HL-60/S4 treated with retinoic acid at 250 ng/mL for 4 days and 3 days (cell line): ENCODE data around the gene TEX11.
"Not testable (repeated sequence)": the region's sequence is repeated elsewhere in the genome, so short reads cannot be mapped to it uniquely, and the experiment has no call there.

ENCODE experiments used
- in situ Hi-C: fragments of 300-500 bp; cut with MboI; formaldehyde crosslinking; loops from 2 replicates; pipeline ENCODE4 v1.7.0; 2022; ENCODE audit warnings: low sequenced_read_pairs

The TEX11 gene

GRCh38 chrX:70762285-70762684, 146.2 kb downstream of the TEX11 start:
- in situ Hi-C loops, result no loop called here

DNA sequence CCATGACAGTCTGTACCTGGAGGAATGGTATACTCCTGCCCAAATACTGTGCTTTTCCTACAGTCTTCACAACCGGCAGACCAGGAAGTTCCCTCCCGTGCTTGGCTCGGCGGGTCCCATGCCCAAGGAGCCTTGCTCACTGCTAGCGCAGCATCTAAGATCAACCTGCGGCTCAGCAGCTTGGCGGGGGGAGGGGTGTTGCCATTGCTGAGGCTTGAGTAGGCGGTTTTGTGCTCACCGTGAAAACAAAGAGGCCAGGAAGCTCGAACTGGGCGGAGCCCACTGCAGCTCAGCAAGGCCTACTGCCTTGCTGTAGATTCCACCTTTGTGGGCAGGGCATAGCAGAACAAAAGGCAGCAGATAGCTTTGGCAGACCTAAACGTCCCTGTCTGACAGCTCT, 152.7 kb downstream of the TEX11 start:
- in situ Hi-C loops, result no loop called here

GRCh38 chrX:70754169-70754848, 154.2 kb downstream of the TEX11 start:
- in situ Hi-C loops, result no loop called here

DNA sequence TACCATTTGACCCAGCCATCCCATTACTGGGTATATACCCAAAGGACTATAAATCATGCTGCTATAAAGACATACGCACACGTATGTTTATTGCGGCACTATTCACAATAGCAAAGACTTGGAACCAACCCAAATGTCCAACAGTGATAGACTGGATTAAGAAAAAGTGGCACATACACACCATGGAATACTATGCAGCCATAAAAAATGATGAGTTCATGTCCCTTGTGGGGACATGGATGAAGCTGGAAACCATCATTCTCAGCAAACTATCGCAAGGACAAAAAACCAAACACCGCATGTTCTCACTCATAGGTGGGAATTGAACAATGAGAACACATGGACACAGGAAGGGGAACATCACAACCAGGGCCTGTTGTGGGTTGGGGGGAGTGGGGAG, 174.7 kb downstream of the TEX11 start:
- in situ Hi-C loops, result not testable (repeated sequence)

GRCh38 chrX:70727961-70728360, 180.6 kb downstream of the TEX11 start:
- in situ Hi-C loops, result not testable (repeated sequence)

GRCh38 chrX:70720721-70721120, 187.8 kb downstream of the TEX11 start:
- in situ Hi-C loops, result no loop called here

DNA sequence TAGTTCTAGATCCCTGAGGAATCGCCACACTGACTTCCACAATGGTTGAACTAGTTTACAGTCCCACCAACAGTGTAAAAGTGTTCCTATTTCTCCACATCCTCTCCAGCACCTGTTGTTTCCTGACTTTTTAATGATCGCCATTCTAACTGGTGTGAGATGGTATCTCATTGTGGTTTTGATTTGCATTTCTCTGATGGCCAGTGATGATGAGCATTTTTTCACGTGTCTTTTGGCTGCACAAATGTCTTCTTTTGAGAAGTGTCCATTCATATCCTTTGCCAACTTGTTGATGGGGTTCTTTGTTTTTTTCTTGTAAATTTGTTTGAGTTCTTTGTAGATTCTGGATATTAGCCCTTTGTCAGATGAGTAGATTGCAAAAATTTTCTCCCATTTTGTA, 197.2 kb downstream of the TEX11 start:
- in situ Hi-C loops, result not testable (repeated sequence)

DNA sequence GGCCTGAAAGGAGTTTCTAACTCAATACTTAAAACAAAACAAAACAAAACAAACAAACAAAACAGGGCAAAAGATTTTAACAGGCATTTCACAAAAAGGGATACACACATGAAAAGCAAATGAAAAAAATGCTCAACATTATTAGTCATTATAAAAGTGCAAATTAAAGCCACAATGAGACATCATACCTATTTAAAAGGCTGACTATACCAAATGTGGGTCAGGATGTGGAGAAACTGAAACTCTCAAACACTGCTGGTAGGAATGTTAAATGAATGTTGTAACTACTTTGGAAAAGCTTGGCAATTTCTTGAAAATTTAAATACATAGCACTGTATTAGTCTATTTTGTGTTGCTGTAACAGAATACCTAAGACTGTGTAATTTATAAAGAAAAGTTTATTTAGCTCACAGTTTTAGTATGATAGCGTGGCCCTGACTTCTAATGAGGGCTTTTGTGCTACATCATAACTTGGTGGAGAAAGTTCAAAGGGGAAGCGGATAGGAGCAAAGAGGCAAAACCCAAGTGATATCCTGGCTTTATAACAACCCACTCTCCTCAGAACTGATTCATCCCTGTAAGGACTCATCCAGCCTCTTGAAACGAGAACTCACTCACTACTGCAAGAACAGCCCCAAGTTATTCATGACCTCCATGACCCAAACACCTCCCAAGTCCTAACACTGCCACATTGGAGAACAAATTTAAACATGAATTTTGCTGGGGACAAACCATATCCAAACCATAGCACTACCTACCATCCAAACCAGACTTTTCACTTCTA, 214.0 kb downstream of the TEX11 start:
- in situ Hi-C loops, result no loop called here

GRCh38 chrX:70679455-70679854, 229.1 kb downstream of the TEX11 start:
- in situ Hi-C loops, result not testable (repeated sequence)

- in situ Hi-C loops, result no loop called here
Observed at GRCh38 chrX:70675284-70675683, 233.2 kb downstream of the TEX11 start.

- in situ Hi-C loops, result no loop called here
Observed at GRCh38 chrX:70672326-70672725, 236.2 kb downstream of the TEX11 start.

GRCh38 chrX:70669120-70669519, 239.4 kb downstream of the TEX11 start:
- in situ Hi-C loops, result no loop called here

- in situ Hi-C loops, result no loop called here
Observed at GRCh38 chrX:70664726-70665125, 243.8 kb downstream of the TEX11 start.

GRCh38 chrX:70661124-70661523, 247.4 kb downstream of the TEX11 start:
- in situ Hi-C loops, result not testable (repeated sequence)

DNA sequence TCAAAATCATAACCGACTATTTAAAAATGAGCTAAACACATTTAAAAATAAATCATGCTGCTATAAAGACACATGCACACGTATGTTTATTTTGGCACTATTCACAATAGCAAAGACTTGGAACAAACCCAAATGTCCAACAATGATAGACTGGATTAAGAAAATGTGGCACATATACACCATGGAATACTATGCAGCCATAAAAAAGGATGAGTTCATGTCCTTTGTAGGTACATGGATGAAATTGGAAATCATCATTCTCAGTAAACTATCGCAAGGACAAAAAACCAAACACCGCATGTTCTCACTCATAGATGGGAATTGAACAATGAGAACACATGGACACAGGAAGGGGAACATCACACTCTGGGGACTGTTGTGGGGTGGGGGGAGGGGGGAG, 251.0 kb downstream of the TEX11 start:
- in situ Hi-C loops, result not testable (repeated sequence)

GRCh38 chrX:70656304-70656703, 252.2 kb downstream of the TEX11 start:
- in situ Hi-C loops, result no loop called here

DNA sequence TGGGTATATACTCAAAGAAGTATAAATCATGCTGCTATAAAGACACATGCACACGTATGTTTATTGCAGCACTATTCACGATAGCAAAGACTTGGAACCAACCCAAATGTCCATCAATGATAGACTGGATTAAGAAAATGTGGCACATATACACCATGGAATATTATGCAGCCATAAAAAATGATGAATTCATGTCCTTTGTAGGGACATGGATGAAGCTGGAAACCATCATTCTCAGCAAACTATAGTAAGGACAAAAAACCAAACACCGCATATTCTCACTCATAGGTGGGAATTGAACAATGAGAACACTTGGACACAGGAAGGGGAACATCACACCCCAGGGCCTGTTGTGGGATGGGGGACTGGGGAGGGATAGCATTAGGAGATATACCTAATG, 260.6 kb downstream of the TEX11 start:
- in situ Hi-C loops, result not testable (repeated sequence)

DNA sequence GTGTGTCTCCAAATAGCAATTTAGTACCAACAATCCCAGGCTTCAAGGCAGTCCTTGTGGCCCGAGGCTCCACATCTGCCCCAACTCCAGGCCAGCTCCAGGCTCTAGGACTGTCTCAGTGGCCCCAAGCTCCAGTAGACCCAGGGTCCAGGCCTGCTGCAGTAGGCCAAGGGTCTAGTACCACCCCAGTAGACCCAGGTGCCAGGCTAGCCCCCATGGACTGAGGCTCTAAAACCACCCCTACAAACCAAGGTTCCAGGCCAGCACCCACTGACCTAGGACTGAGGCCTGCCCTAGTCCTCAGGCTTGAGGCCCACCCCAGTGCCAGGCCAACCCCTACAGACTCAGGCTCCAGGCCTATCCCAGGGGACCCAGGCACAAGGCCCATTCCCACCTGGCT, 272.3 kb downstream of the TEX11 start:
- in situ Hi-C loops, result no loop called here

- in situ Hi-C loops, result no loop called here
Observed at GRCh38 chrX:70635669-70636068, 272.8 kb downstream of the TEX11 start.

DNA sequence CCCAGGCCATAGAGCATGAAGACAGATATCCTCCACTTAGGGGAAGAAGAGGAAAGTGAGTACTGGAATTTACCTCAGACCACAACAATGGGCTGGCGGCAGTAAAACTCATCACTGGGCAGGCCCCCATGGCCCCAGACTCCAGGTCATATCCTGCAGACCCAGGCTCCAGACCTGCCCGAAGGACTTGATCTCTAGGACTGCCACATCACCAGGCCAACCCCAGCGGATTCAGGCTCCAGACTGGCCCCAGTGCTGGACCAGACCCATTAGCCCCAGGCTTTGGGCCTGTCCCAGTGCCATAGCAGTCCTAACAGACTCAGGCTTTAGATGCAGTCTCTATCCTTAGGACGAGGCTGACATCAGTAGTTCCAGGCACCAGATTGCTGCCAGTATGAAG, 273.3 kb downstream of the TEX11 start:
- in situ Hi-C loops, result no loop called here

DNA sequence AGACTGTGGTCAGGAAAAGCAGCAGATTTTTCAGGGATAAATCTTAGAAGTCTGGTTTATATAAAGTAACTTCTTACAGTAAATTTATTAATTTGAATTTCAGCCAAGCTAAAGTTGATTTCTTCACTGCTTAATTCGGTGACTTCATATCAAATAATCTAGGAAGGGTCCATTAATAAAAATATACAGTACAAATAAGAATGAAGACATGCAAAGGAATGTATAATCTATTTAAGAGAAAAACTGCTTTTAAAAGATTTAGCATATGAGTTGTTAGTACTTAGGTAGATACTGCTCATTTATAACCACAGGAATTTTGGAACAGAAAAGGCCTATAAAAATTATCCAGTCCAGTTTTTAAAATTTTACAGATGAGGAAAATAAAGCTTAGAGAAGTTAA, 286.8 kb downstream of the TEX11 start:
- in situ Hi-C loops, result no loop called here

DNA sequence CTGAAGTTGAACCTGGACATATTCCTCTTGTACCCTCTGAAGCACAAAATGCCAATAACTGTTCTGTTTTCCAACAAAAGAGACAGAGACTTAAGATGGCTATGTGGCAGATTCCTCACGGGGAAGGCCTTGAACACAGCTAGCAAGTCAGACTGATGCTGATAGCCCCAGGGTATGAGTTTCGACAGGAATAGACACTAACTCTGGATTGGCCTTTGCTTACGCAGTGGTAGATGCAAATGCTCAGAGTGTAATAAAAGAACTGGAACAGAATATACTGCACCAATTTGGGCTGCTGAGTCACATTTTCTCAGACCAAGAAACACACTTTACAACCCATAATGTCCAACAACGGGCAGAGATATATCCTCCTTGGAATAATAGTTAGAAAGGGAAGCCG, 290.0 kb downstream of the TEX11 start:
- in situ Hi-C loops, result no loop called here

- in situ Hi-C loops, result no loop called here
Observed at GRCh38 chrX:70613295-70613694, 295.2 kb downstream of the TEX11 start.
